Smooth muscle cell (in vitro differentiated cells): ENCODE measurements around the gene FGF22. TPM values are rescaled to one million over a fixed set of nuclear protein-coding genes. Genes with fewer than 3 reads are reported as not detected.

Source experiments
- DNase-seq: peaks from one replicate; lab custom pipeline; 2025; ENCODE audit not compliant: unreplicated experiment; lab: John Stamatoyannopoulos, UW
- H2AFZ ChIP-seq: fragments of 200-600 bp; sonication (generic); 2 replicates; pipeline ENCODE4 v1.6.0; 2016; ENCODE audit warnings: antibody characterized with exemption, low read depth, mild to moderate bottlenecking
- H3F3A ChIP-seq: fragments of 200-600 bp; sonication (generic); 2 replicates; pipeline ENCODE4 v1.6.0; 2017; ENCODE audit warnings: antibody characterized with exemption, low read depth
- H3K27ac ChIP-seq: fragments of 200-600 bp; sonication (generic); 2 replicates; pipeline ENCODE4 v1.5.1; 2016; ENCODE audit warnings: low read depth, mild to moderate bottlenecking
- H3K27me3 ChIP-seq: fragments of 200-600 bp; sonication (generic); 2 replicates; pipeline ENCODE4 v1.6.1; 2016; ENCODE audit warnings: low read depth, mild to moderate bottlenecking
- H3K36me3 ChIP-seq: fragments of 200-600 bp; sonication (generic); 2 replicates; pipeline ENCODE4 v1.5.1; 2016; ENCODE audit warnings: low read depth
- H3K4me1 ChIP-seq: fragments of 200-600 bp; sonication (generic); 2 replicates; pipeline ENCODE4 v1.5.1; 2016; ENCODE audit warnings: low read depth
- H3K4me2 ChIP-seq: fragments of 200-600 bp; sonication (generic); 2 replicates; pipeline ENCODE4 v1.6.0; 2016; ENCODE audit warnings: mild to moderate bottlenecking
- H3K4me3 ChIP-seq: fragments of 200-600 bp; sonication (generic); 2 replicates; pipeline ENCODE4 v1.5.1; 2016; ENCODE audit warnings: mild to moderate bottlenecking
- H3K79me2 ChIP-seq: fragments of 200-600 bp; sonication (generic); 2 replicates; pipeline ENCODE4 v1.6.0; 2016; ENCODE audit warnings: low read depth, mild to moderate bottlenecking
- H3K9ac ChIP-seq: fragments of 200-600 bp; sonication (generic); 2 replicates; pipeline ENCODE4 v1.6.0; 2016; ENCODE audit warnings: low read depth
- H3K9me3 ChIP-seq: fragments of 200-600 bp; sonication (generic); replicated peaks from 2 replicates; pipeline ENCODE4 v1.5.1; 2016; ENCODE audit warnings: low read depth
- H4K20me1 ChIP-seq: fragments of 200-600 bp; sonication (generic); 2 replicates; pipeline ENCODE4 v1.6.0; 2016; ENCODE audit warnings: low read depth
- WGBS: methylation state at CpG from one replicate; pipeline ENCODE4 v1.1.7; 2016; ENCODE audit warnings: low lambda C conversion rate; 5-methylcytosine and 5-hydroxymethylcytosine counted together
- polyA plus RNA-seq: library from polyadenylated mRNA; unstranded; fragments of >200 nt; fragmentation: Nextera tagmentation; extraction: Ambion mirVana; gene quantifications from 2 replicates; pipeline ENCODE4 v1.2.1, GENCODE V29; 2016
- total RNA-seq: library from RNA; depleted of rRNA; stranded (reverse); fragments of >200 nt; gene quantifications from 2 replicates; pipeline ENCODE4 v1.2.3, GENCODE V29; 2014
- TF ChIP-seq, protein P1 (sequence below): fragments of 200-600 bp; sonication (generic); IDR thresholded peaks from 2 replicates; pipeline ENCODE4 v1.5.1; 2017; ENCODE audit warnings: borderline replicate concordance, mild to moderate bottlenecking, antibody characterized with exemption; ENCODE audit not compliant: insufficient read depth, poor library complexity, severe bottlenecking

The FGF22 gene
- total and polyA plus RNA-seq, 2 experiments from 2014 or later = 0.18 TPM; not detected in 1

DNA sequence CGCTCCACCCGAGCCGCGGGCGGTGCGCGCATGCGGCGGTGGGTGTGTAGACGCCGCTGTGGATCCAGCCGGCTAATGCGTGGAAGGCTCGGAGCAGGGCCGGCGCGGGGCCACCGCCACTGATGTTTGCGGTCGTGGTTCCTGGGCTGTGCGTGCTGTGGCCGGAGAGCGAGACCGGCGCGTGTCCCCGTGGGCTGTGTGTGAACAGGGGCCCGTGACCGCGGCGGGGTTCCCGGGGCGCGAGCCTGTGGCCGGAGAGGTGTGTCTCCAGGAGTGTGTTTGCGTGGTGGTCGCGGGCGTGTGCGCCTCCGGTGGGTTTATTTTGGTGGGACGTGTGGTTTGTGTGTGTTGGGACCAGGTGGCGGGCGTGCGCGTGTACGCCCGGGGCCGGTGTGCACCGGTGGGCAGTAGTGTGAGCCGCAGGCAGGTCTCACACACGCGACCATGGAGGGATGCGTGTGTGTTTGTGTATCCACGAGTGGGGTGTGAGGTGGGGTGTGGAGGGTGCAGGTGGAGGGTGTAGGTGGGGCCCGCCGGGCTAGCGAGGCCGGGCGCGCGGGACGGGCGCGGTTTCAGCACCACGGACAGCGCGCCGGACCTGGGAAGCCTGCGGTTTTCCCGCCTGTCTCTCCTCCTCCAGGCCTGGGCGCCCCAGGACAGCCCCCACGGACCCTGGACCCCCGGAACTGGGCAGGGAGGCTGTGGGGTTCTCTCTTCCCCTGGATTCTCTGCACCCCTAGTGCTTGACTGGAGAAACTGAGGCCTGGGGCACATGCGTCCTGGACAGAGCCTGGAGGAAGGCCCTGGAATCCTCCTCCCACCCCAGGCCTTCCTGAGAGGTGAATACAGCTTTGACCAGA lies 48.4 kb upstream of the FGF22 start:
- Histone ChIP-seq H3K27ac (no peak overlapping the region), H3F3A (no peaks in the 10 kb centered on the region), H3K4me2 (no peak overlapping the region), H3K9ac (no peak overlapping the region), H3K36me3 (no peaks in the 10 kb centered on the region), H3K27me3 (peaks cover 31% of the 10 kb centered on the region), H2AFZ (no peak overlapping the region), H3K9me3 (no peaks in the 10 kb centered on the region), H3K4me1 (peaks cover 4% of the 10 kb centered on the region), H3K79me2 (no peaks in the 10 kb centered on the region), H4K20me1 (peaks cover 22% of the 10 kb centered on the region), H3K4me3 (no peak overlapping the region)
- TF ChIP-seq, protein P1, sequence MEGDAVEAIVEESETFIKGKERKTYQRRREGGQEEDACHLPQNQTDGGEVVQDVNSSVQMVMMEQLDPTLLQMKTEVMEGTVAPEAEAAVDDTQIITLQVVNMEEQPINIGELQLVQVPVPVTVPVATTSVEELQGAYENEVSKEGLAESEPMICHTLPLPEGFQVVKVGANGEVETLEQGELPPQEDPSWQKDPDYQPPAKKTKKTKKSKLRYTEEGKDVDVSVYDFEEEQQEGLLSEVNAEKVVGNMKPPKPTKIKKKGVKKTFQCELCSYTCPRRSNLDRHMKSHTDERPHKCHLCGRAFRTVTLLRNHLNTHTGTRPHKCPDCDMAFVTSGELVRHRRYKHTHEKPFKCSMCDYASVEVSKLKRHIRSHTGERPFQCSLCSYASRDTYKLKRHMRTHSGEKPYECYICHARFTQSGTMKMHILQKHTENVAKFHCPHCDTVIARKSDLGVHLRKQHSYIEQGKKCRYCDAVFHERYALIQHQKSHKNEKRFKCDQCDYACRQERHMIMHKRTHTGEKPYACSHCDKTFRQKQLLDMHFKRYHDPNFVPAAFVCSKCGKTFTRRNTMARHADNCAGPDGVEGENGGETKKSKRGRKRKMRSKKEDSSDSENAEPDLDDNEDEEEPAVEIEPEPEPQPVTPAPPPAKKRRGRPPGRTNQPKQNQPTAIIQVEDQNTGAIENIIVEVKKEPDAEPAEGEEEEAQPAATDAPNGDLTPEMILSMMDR = no peak
- WGBS = 46% methylated on average over 65 of the region's 75 CpGs
- no peak for DNase-seq

DNA sequence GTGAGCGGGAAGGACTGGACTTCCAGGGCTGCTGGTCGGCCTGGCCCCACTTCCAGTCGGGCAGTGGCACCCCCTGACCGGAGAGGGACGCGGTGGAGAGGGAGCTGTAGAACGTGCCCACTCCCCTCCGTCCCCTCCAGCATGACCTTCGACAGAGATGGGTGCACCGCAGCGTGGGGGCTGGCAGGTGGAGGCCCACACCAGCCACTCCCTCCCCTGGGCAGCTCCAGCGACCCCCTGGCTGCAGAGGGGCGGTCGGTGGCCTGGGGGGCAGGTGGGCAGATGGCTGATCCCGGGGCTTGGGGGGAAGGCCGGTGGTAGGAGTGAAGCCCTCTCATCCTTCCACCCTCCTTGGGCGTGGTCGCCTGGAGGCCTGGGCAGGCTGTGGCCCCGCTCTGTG lies 47.6 kb upstream of the FGF22 start:
- Histone ChIP-seq H3K27me3 (peaks cover 31% of the 10 kb centered on the region), H3K4me2 (no peak overlapping the region), H3K27ac (no peak overlapping the region), H3K4me3 (no peak overlapping the region), H4K20me1 (peaks cover 22% of the 10 kb centered on the region), H3K4me1 (peaks cover 4% of the 10 kb centered on the region), H3K79me2 (no peaks in the 10 kb centered on the region), H3F3A (no peaks in the 10 kb centered on the region), H2AFZ (no peak overlapping the region), H3K9ac (no peak overlapping the region), H3K36me3 (no peaks in the 10 kb centered on the region), H3K9me3 (no peaks in the 10 kb centered on the region)
- WGBS = 90% methylated on average over 15 of the region's 19 CpGs
- DNase-seq = no peak
- TF ChIP-seq, protein P1 = no peak

DNA sequence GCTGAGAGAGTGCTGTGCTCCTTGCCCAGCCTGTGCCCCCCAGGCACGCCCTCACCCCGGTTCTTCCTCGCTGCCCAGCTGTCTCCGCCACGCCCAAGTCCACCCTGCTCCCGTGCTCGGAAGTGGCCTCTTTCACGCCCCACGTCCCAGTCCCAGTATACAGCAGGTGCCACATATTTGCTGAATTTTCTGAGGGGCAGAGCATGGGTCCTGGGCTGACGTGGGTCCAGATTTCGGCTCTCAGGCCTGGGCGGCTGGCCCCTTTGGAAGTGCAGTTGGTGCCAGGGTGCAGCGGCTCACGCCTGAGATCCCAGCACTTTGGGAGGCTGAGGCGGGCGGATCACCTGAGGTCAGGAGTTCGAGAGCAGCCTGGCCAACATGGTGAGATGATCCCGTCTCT lies 46.6 kb upstream of the FGF22 start:
- TF ChIP-seq, protein P1 = no peak
- Histone ChIP-seq H3K36me3 (no peaks in the 10 kb centered on the region), H3K4me1 (peaks cover 4% of the 10 kb centered on the region), H2AFZ (no peak overlapping the region), H3K4me3 (no peak overlapping the region), H3K4me2 (no peak overlapping the region), H3K9ac (no peak overlapping the region), H3K27me3 (peaks cover 29% of the 10 kb centered on the region), H3F3A (no peaks in the 10 kb centered on the region), H4K20me1 (peaks cover 22% of the 10 kb centered on the region), H3K27ac (no peak overlapping the region), H3K9me3 (no peaks in the 10 kb centered on the region), H3K79me2 (no peaks in the 10 kb centered on the region)
- WGBS = 95% methylated on average over 18 of the region's 18 CpGs
- no peak for DNase-seq

DNA sequence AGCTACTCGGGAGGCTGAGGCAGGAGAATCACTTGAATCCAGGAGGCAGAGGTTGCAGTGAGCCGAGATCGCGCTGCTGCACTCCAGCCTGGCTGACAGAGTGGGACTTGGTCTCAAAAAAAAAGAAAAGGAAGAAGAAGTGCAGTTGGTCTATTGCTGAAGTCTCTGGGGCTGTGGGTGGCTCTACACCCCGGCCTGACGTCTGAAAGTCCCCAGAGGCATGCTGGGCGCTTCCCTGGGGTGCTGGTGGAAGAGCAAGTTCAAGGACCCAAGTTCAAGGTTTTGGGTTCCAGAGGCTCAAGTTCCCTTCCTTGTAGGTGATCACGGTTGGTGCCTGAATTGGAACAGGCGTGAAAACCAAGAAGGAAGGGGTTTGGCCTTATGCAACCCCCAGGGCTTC lies 46.2 kb upstream of the FGF22 start:
- H2AFZ ChIP-seq = no peak overlapping the region
- no peak overlapping the region for H3K4me2 ChIP-seq
- H3K27me3 ChIP-seq = peaks cover 24% of the 10 kb centered on the region
- no peaks in the 10 kb centered on the region for H3F3A ChIP-seq
- no peak for DNase-seq
- no peaks in the 10 kb centered on the region for H3K79me2 ChIP-seq
- no peaks in the 10 kb centered on the region for H3K36me3 ChIP-seq
- no peak overlapping the region for H3K27ac ChIP-seq
- H3K4me3 ChIP-seq = no peak overlapping the region
- H3K4me1 ChIP-seq = peaks cover 4% of the 10 kb centered on the region
- peaks cover 22% of the 10 kb centered on the region for H4K20me1 ChIP-seq
- H3K9ac ChIP-seq = no peak overlapping the region
- 81% methylated on average over 7 of the region's 9 CpGs for WGBS
- H3K9me3 ChIP-seq = no peaks in the 10 kb centered on the region
- TF ChIP-seq, protein P1 = no peak
